Measurements from ENCODE around the gene NFKBIZ. TPM values are rescaled to one million over a fixed set of nuclear protein-coding genes. Genes with fewer than 3 reads are reported as not detected.
"Not testable (repeated sequence)": the region's sequence is repeated elsewhere in the genome, so short reads cannot be mapped to it uniquely, and the experiment has no call there.

NFKBIZ gene
- total RNA-seq, 1 experiment from 2014 or later: 7.4 TPM

DNA sequence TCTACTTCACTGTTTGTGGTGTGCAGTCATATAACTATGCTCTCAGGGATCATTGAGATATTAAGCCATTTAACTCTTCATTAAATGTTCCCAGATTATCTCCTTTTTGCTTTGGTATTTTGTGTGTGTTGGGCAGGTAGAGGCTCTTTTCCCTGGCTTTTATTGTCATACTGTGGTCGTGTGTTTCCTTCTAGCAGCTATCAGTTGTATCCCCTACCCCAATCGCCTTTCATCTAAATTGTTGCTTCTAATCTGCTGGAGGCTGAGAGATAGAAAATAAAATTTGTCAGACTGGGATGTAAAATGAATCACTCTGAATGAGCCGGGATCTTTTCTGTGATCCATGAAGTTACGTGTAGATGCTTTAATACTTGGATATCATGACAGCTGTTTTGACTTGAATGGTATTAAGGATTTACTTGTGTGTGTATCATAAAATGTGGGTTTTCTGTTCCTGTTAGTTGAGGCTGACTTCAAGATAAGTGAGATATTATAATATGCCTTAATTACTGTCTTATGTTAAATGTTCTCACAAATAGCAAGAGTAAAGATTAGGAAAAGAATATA lies 9.2 kb downstream of the NFKBIZ start:
- H3K4me3 ChIP-seq: no peak overlapping the region
- DNase-seq: no peak
- H3K36me3 ChIP-seq: peaks cover 91% of the 10 kb centered on the region
- no peaks in the 10 kb centered on the region for H3K9me3 ChIP-seq
- H3K27me3 ChIP-seq: no peaks in the 10 kb centered on the region

DNA sequence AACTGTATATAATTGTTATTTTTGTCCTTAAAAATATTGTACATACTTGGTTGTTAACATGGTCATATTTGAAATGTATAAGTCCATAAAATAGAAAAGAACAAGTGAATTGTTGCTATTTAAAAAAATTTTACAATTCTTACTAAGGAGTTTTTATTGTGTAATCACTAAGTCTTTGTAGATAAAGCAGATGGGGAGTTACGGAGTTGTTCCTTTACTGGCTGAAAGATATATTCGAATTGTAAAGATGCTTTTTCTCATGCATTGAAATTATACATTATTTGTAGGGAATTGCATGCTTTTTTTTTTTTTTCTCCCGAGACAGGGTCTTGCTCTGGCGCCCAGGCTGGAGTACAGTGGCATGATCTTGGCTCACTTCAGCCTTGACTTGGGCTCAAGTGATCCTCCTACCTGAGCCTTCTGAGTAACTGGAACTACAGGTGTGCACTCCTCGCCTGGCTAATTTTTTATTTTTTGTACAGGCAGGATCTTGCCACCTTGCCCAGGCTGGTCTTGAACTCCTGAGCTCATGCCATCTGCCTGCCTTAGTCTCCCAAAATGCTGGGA lies 10.7 kb downstream of the NFKBIZ start:
- H3K4me3 ChIP-seq: no peak overlapping the region
- DNase-seq: no peak
- no peaks in the 10 kb centered on the region for H3K27me3 ChIP-seq
- H3K36me3 ChIP-seq: peaks cover 76% of the 10 kb centered on the region
- no peaks in the 10 kb centered on the region for H3K9me3 ChIP-seq

DNA sequence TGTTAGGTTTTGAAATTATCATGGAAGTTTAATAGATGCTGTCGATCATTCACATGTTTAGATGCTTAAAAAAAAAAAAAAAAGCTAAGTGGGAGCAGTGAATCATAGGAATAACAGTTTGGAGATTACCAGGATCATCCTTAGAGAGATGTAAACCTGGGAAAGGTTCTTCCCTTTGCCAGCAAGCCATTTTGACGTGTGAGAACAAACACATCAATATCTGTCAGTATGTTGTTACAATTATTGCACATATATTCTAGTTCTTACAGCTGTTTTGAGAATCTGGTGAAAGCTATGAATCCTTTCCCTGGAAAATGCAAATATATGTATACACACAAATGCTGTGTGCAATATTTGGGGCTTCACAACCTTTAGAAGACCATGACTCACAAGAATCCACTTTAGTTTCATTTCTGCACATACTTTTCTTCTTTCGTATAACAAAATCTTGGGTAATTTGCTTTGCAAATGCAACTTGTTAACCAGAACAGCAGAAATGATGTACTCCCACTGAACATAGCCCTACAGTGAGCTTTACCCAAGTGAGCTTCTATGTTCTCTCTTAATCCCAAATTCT lies 12.0 kb downstream of the NFKBIZ start:
- Histone ChIP-seq H3K9me3 (no peaks in the 10 kb centered on the region), H3K27me3 (no peaks in the 10 kb centered on the region), H3K4me3 (no peak overlapping the region), H3K36me3 (peaks cover 63% of the 10 kb centered on the region)
- no peak for DNase-seq

GRCh38 chr3:101861789-101862415 lies 12.6 kb downstream of the NFKBIZ start:
- no peak for DNase-seq
- Histone ChIP-seq H3K27me3 (no peaks in the 10 kb centered on the region), H3K36me3 (peaks cover 57% of the 10 kb centered on the region), H3K4me3 (no peak overlapping the region), H3K9me3 (no peaks in the 10 kb centered on the region)

- H3K27me3 ChIP-seq: no peaks in the 10 kb centered on the region
These were observed 13.3 kb downstream of the NFKBIZ start for GRCh38 chr3:101862416-101863165.

DNA sequence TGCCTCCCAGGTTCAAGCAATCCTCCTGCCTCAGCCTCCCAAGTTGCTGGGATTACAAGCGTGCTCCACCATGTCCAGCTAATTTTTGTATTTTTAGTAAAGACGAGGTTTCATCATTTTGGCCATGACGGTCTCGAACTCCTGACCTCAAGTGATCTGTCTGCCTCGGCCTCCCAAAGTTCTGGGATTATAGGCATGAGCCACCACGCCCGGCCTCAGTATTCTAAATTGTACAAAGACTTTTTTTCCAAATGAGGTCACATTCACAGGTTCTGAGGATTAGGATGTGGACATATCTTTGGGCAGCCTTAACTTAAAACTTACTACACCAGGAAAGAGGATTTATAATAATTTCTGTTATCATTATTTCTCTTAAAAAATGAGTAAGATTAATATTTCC lies 15.6 kb downstream of the NFKBIZ start:
- H3K9me3 ChIP-seq, H3K27me3 ChIP-seq, H3K4me3 ChIP-seq, DNase-seq: not testable (repeated sequence)
- H3K36me3 ChIP-seq: peaks cover 27% of the 10 kb centered on the region

More at GRCh38 chr3:101862416-101863165, 13.3 kb downstream of the NFKBIZ start:
- DNase-seq: no peak
- Histone ChIP-seq H3K4me3 (no peak overlapping the region), H3K36me3 (peaks cover 50% of the 10 kb centered on the region), H3K9me3 (no peaks in the 10 kb centered on the region)

DNA sequence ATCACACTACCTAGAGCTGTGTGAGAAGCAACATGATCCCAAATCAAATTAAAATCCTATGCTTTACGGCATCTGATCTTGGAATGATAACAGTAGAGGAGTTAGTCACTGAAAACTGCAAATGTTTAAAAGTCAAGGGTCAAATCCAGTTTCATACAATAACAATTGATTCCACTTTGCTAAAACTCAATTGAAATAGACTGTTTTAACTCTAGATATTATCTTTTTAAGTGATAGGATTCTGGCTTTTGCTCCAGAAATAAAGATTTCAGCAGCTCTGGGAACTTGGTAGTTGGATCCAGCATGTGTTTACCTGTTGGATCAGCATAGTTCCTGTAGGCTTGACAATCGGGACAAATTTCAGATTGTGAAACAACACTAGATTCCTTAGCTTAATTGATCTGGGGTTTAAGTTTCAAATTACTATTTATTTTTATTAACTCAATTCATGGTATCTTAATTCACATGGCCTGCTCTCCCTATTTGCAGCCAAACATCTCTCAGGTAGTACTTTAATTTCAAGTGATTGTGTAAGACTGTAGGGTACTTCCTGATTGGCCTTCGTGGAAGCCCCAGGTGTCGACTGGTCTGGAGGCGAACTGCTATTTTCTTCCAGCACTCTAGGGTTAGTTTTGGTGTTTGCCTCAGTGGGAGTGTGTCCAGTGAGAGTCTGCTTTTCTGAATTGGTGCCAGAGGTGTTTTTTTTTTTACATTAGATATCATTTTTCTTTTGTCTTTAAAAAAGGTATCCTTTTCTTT lies 16.6 kb downstream of the NFKBIZ start:
- no peak overlapping the region for H3K4me3 ChIP-seq
- H3K36me3 ChIP-seq: peaks cover 17% of the 10 kb centered on the region
- no peaks in the 10 kb centered on the region for H3K9me3 ChIP-seq
- H3K27me3 ChIP-seq: no peaks in the 10 kb centered on the region
- no peak for DNase-seq

DNA sequence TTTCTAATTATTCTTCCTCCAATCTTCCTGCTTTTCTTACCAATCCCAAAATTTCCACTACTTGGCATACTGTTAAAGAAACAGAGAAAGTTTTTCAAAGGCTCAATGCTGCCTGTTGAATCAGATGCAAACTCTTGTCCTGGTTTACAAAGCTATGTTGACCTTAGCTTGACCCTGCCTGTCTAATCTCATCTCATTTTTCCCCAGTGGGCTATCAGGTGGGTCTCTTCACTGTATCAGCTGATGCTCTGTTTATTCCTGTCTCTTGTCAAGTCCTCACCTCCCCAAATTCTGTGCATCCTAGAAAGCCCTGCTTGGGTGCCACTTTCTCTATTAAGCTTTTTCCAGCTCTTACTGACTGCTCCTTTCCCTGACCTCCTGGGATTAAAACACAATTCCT lies 18.2 kb downstream of the NFKBIZ start:
- no peak for DNase-seq

GRCh38 chr3:101867996-101868395 lies 18.7 kb downstream of the NFKBIZ start:
- DNase-seq: no peak
- no peak overlapping the region for H3K4me3 ChIP-seq

More for the DNA sequence above, 18.2 kb downstream of the NFKBIZ start:
- H3K36me3 ChIP-seq: peaks cover 3% of the 10 kb centered on the region; the same call in 1 of the 2 replicates
- no peak overlapping the region for H3K4me3 ChIP-seq
- no peaks in the 10 kb centered on the region for H3K27me3 ChIP-seq
- no peaks in the 10 kb centered on the region for H3K9me3 ChIP-seq

GRCh38 chr3:101868534-101869464 lies 19.5 kb downstream of the NFKBIZ start:
- DNase-seq: peak; percentile 45
- H3K4me3 ChIP-seq: no peak overlapping the region
- no peaks in the 10 kb centered on the region for H3K9me3 ChIP-seq
- H3K36me3 ChIP-seq: no peaks in the 10 kb centered on the region
- H3K27me3 ChIP-seq: no peaks in the 10 kb centered on the region

More at GRCh38 chr3:101867996-101868395, 18.7 kb downstream of the NFKBIZ start:
- H3K9me3 ChIP-seq: no peaks in the 10 kb centered on the region
- H3K36me3 ChIP-seq: no peaks in the 10 kb centered on the region
- H3K27me3 ChIP-seq: no peaks in the 10 kb centered on the region

- H3K36me3 ChIP-seq: no peaks in the 10 kb centered on the region
- no peaks in the 10 kb centered on the region for H3K27me3 ChIP-seq
- DNase-seq: no peak
- H3K9me3 ChIP-seq: no peaks in the 10 kb centered on the region
- no peak overlapping the region for H3K4me3 ChIP-seq
These were observed 20.8 kb downstream of the NFKBIZ start for GRCh38 chr3:101870138-101870537.

GRCh38 chr3:101873619-101874018 lies 24.3 kb downstream of the NFKBIZ start:
- Histone ChIP-seq H3K9me3 (no peaks in the 10 kb centered on the region), H3K4me3 (no peak overlapping the region), H3K36me3 (no peaks in the 10 kb centered on the region), H3K27me3 (no peaks in the 10 kb centered on the region)
- no peak for DNase-seq

GRCh38 chr3:101876142-101876541 lies 26.8 kb downstream of the NFKBIZ start:
- Histone ChIP-seq H3K36me3 (no peaks in the 10 kb centered on the region), H3K4me3 (no peak overlapping the region), H3K9me3 (no peaks in the 10 kb centered on the region), H3K27me3 (no peaks in the 10 kb centered on the region)
- DNase-seq: no peak

DNA sequence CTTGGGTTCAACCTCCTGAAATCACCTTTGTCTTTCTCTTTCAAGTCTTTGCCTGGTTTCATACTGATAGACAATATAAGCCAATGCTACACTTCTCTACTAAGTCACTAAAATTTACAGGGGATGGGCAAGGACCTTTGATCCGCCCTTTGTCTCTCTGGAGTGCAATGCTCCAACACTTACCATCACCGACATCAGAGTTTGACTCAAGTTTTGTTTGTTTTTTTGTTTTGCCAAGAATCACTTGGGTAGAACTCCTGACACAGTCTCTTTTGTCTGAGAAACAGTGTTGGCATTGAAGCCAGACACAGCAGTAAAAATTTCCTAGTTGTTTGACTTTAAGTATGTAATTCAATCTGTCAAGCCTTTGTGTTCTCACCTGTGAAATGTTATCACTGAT lies 29.3 kb downstream of the NFKBIZ start:
- DNase-seq: no peak
- Histone ChIP-seq H3K4me3 (no peak overlapping the region), H3K36me3 (no peaks in the 10 kb centered on the region), H3K9me3 (no peaks in the 10 kb centered on the region), H3K27me3 (no peaks in the 10 kb centered on the region)

- Histone ChIP-seq H3K4me3 (no peak overlapping the region), H3K36me3 (no peaks in the 10 kb centered on the region), H3K9me3 (no peaks in the 10 kb centered on the region), H3K27me3 (no peaks in the 10 kb centered on the region)
- DNase-seq: no peak
These were observed 29.8 kb downstream of the NFKBIZ start for GRCh38 chr3:101879102-101879501.

Data from MG63 (cell line).